Choroid plexus epithelial cell (primary cell): ENCODE results near the gene KPNB1.

Source experiments
- DNase-seq: peaks from one replicate; pipeline ENCODE4 v3.0.0-alpha.2; 2010; ENCODE audit warnings: low read depth
- H3K4me3 ChIP-seq: 2 replicates; pipeline ENCODE4 v1.5.1; 2011; ENCODE audit warnings: low read depth, mild to moderate bottlenecking, control low read depth, low read length, moderate library complexity
- TF ChIP-seq, protein P1 (sequence below): conservative IDR thresholded peaks from 2 replicates; pipeline ENCODE4 v1.5.1; 2011; ENCODE audit warnings: low read depth, mild to moderate bottlenecking, control low read depth, inconsistent platforms, low read length, moderate library complexity

KPNB1 gene

DNA sequence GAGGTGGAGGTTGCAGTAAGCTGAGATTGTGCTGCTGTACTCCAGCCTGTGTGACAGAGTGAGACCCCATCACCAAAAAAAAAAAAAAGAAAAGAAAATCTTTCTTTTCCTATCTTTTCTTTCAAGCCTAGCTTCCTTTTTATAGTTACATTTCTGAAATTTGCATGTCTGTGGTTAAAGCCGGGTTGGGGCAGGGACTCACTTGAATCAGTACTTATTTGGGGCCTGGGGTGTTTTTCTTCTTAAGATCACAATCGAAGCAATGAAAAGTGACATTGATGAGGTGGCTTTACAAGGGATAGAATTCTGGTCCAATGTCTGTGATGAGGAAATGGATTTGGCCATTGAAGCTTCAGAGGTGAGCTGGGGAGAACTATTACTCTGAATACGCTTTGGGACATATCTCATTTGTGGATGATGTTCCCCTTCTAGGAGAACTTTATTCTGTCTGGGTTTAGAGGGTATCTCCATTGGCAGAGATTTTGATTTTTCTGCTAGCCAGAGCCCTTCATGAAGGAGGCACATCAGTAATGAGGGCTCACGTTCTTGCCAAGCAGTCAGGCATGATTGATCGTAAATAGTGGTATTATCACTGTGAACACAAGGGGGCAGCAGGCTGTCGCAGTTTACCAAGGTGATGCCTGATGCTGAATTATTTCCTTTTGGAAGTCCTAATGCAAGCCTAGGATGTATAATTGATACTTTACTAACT lies 14.3 kb downstream of the KPNB1 start:
- TF ChIP-seq, protein P1, sequence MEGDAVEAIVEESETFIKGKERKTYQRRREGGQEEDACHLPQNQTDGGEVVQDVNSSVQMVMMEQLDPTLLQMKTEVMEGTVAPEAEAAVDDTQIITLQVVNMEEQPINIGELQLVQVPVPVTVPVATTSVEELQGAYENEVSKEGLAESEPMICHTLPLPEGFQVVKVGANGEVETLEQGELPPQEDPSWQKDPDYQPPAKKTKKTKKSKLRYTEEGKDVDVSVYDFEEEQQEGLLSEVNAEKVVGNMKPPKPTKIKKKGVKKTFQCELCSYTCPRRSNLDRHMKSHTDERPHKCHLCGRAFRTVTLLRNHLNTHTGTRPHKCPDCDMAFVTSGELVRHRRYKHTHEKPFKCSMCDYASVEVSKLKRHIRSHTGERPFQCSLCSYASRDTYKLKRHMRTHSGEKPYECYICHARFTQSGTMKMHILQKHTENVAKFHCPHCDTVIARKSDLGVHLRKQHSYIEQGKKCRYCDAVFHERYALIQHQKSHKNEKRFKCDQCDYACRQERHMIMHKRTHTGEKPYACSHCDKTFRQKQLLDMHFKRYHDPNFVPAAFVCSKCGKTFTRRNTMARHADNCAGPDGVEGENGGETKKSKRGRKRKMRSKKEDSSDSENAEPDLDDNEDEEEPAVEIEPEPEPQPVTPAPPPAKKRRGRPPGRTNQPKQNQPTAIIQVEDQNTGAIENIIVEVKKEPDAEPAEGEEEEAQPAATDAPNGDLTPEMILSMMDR: peak; percentile 82
- no peak overlapping the region for H3K4me3 ChIP-seq

DNA sequence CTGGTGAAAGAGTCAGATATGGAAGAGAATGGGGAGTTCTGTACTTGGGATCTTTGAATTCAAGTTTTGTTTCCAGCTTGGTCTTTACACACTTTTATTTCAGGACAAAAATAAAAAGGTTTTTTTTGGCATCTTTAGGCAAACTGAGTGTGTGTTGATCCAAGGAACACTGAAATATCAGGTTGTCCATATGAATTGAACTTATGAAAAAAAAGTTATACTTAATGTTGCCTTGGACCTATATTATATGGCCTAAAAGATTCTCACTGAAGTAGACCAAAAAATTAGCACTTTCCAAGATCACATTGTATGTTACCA lies 14.9 kb downstream of the KPNB1 start:
- TF ChIP-seq, protein P1: no peak
- H3K4me3 ChIP-seq: no peak overlapping the region
- DNase-seq: no peak

More for the DNA sequence above, 14.3 kb downstream of the KPNB1 start:
- peak; percentile 81 for DNase-seq

DNA sequence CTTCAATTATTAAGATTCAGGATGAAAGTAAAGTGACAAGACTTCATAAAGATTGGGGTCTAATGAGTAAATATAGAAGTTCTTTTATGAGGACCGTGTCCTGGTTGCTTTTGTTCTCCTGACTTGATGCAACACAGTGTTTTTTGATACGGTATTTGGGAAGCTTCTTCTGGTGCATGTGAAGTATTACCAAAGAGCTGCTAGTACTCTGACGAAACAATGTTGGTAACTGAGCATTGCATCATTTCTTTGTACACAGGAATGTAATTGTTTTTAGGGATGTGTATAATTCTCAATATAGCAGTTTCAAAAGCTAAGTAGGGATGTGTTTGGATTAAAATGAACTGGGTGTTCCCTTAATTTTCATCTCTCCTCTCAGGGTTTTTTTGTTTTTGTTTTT lies 15.9 kb downstream of the KPNB1 start:
- no peak overlapping the region for H3K4me3 ChIP-seq
- DNase-seq: peak; percentile 67
- TF ChIP-seq, protein P1: no peak

DNA sequence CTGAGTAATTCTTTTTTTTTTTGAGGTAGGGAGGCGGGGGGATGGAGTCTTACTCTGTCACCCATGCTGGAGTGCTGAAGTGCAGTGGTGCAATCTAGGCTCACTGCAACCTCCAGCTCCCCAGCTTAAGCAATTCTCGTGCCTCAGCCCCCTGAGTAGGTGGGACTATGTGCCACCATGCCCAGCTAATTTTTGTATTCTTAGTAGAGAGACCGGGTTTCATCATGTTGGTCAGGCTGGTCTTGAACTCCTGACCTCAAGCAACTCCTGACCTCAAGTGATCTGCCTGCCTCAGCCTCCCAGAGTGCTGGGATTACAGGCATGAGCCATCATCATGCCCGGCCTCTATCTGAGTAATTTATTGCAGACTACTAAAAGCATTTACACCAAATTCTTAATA lies 19.4 kb downstream of the KPNB1 start:
- no peak for DNase-seq
- H3K4me3 ChIP-seq: no peak overlapping the region
- TF ChIP-seq, protein P1: no peak

DNA sequence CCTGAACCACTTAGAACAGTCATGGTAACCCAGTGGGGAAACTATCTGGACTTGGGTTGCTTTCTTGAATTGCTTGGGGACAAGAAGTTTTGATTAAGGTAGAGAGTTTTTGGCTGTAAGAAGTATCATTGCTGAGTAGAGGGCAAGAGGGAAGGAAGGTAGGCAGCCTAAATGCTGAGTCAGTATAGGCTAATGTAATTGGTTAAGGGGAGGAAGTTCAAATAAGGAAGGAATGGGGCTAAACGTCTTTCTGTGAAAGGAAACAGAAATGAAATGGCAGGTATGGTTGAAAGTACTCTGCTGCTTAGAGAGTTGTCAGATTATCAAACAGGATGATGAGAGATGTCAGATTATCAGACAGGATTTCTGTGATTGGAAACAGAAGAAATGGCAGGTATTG lies 20.3 kb downstream of the KPNB1 start:
- H3K4me3 ChIP-seq: no peak overlapping the region
- TF ChIP-seq, protein P1: no peak
- DNase-seq: no peak

DNA sequence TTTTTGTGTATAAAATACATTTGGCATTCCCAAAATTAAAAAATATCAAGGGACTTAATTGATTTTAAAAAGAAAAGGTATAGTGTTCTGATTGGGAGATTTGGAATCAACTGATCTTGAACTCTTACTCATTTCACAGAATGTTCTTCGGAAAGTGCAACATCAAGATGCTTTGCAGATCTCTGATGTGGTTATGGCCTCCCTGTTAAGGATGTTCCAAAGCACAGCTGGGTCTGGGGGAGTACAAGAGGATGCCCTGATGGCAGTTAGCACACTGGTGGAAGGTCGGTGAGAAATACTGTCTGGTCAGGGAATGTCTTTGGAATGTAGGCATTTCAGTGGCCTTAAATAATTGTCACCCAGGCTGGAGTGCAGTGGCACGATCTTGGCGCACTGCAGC lies 24.8 kb downstream of the KPNB1 start:
- TF ChIP-seq, protein P1: no peak
- no peak overlapping the region for H3K4me3 ChIP-seq
- no peak for DNase-seq
